GM12891 (cell line): ENCODE data around the gene SEC24B.
"Not testable (repeated sequence)": the region's sequence is repeated elsewhere in the genome, so short reads cannot be mapped to it uniquely, and the experiment has no call there.

ENCODE experiments used
- PAX5 ChIP-seq: IDR thresholded peaks from 2 replicates; pipeline ENCODE4 v1.6.1; 2011; ENCODE audit warnings: low read length, moderate library complexity, mild to moderate bottlenecking; ENCODE audit not compliant: insufficient read depth, severe bottlenecking
- POLR2A ChIP-seq: IDR thresholded peaks from 2 replicates; pipeline ENCODE4 v1.6.1; 2011; ENCODE audit warnings: low read depth, low read length, control low read depth
- POLR2AphosphoS5 ChIP-seq: IDR thresholded peaks from 2 replicates; pipeline ENCODE4 v1.6.1; 2011; ENCODE audit warnings: low read depth, low read length, control low read depth
- POU2F2 ChIP-seq: IDR thresholded peaks from 2 replicates; pipeline ENCODE4 v1.6.1; 2011; ENCODE audit warnings: low read depth, mild to moderate bottlenecking, control low read depth, low read length, moderate library complexity
- SPI1 ChIP-seq: IDR thresholded peaks from 2 replicates; pipeline ENCODE4 v1.6.1; 2011; ENCODE audit warnings: low read depth, low read length, control low read depth
- TAF1 ChIP-seq: IDR thresholded peaks from 2 replicates; pipeline ENCODE4 v1.6.1; 2011; ENCODE audit warnings: low read depth, low read length, control low read depth

- not testable (repeated sequence) for TF ChIP-seq POLR2A, POLR2AphosphoS5, POU2F2, TAF1, SPI1, PAX5
These were observed 79.8 kb downstream of the SEC24B start for GRCh38 chr4:109513368-109513767.
